NCI-H1930 (cell line): ENCODE data around the gene DTWD1.
"Not testable (repeated sequence)": the region's sequence is repeated elsewhere in the genome, so short reads cannot be mapped to it uniquely, and the experiment has no call there.

Experiments
- DNase-seq, 2 experiments: peaks; one replicate each; lab custom pipeline; 2025; lab: John Stamatoyannopoulos, UW

Gene DTWD1

DNA sequence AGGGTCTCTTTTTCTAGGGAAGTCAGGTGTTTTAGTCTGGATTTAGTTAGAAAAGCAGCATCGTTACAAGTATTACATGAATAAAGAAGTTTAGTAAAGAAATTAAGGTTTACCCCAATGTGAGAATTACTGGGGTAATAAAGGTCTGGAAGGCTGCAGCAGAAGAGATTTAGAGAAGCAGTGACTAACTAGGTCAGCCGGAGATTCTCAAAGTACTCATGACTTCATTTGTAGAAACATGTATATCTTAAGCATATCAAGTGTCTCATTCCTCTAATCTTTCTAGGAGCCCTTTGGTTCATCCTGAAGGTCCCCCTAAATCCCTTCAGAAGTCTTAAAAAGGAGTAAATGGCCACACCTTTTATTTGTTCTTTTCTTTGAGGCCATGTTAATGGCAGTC, 26.0 kb downstream of the DTWD1 start:
- DNase-seq, result no peak

DNA sequence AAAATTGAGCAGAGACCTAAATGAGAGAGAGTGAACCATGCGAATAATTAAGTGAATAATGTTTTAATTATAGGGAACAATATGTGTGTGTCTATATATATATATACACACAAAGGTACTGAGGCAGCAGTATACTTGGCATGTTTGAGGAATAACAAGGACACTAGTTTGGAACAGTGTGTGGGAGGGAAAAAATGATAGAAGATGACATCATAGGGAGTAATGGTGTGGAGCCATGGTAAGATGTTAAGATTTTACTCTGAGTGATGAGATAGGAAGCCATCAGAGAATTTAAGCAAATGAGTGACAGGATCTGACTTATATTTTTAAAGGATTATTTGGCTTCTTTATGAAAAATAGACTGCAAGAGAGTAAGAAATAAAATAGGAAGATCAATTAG, 29.1 kb downstream of the DTWD1 start:
- DNase-seq, result no peak

DNA sequence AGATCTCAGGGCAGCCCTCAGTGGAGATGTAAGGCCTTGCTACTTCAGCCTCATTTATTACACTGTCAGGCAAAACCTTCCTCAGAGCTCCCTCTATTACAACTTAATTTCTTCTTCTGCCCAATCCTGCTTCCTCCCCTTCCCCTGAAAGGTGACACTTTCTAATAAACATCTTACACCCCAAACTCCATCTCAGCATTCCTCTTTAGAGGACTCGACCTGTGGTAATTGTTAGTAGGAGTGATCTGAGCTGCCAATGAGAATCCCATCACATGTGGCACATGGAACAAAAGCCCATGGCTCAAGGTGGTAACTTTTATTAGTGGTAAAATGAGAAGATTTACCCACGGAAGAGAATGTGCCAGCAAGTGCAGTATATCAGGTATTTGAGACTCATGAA, 29.8 kb downstream of the DTWD1 start:
- DNase-seq, result no peak

DNA sequence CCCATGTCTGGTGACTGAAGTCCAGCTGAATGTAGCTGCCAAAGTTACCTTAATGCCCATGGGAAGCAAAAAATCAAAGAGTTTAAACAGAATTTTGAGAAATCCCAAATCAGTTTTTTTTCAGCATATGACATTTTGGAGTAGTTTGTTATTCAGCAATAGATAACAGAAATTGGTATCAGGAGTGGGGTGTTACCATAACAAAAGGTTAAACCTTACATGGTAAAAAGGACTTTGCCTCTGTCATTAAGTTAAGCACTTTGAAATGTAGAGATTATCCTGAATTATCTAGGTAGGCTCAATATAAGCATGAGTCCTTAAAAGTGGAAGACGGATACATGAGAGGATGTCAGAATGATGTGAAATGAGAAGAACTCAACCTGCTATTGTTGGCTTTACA, 32.1 kb downstream of the DTWD1 start:
- DNase-seq, result no peak

DNA sequence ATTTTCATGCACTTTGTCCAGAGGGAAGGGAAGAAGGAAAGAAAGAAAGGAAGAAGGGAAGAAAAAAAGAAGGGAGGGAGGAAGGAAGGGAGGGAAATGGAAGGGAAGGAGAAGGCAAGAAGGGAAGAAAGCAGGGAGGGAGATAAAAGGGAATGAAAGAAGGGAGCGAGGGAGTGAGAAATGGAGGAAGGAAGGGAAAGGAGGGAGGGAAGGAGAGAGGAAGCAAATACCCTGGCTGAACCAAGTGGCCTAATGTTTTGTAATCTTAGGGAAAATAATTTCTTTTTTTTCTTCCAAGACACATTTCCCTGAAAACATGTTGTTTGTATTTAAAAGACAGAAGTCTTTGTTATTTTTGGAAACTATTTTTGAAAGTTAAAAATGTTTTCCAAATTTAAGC, 35.9 kb downstream of the DTWD1 start:
- DNase-seq, result no peak

DNA sequence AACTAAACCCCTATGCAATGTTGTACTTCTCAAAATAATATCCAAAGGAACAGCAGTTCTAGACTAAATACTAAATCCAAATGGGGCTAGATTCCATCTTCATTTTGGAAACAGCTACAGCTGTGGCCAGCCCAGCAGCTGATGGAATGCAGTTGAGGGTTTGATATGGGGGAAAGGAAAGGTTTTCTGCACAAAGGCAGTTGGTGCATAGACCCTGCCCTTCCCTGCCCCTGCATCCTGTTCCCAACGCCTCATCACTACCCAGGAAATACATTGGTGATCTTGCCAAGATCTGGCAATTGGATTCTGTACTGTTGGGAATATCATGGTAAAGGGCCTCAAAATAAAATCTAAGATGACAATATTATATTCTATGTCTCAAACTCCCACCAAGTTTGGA, 43.9 kb downstream of the DTWD1 start:
- DNase-seq, result no peak

DNA sequence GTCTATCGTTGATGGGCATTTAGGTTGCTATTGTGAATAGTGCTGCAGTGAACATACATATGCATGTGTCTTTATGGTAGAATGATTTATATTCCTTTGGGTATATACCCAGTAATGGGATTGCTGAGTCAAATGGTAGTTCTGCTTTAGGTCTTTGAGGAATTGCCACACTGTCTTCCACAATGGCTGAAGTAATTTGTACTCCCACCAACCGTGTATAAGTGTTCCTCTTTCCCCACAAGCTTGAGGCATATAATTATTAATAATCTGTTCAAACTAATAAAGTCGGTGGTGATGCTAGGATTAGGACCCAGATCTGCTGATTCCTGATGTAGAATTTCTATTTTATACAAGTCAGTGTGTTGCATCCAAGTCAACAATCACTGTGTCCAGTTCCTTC, 45.6 kb downstream of the DTWD1 start:
- not testable (repeated sequence) for DNase-seq

DNA sequence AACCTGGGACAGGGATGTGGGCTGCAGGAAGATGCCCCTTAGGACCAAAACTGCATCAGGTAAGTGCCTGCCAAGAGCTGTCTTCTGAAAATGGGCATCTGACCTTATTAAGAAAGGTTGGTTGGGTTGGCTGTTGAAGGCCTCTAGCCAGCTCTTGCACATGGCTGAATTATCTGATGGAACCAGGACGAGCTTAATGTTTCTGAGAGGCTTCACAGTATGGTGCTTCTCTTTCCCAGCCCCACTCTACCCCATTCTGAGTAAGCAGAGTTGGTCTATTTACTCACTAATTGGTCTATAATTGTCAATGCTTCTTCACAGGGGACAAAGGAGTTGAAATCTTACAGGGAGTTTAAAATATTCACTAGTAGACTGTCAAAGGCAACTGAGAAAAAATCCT, 48.4 kb downstream of the DTWD1 start:
- no peak for DNase-seq

DNA sequence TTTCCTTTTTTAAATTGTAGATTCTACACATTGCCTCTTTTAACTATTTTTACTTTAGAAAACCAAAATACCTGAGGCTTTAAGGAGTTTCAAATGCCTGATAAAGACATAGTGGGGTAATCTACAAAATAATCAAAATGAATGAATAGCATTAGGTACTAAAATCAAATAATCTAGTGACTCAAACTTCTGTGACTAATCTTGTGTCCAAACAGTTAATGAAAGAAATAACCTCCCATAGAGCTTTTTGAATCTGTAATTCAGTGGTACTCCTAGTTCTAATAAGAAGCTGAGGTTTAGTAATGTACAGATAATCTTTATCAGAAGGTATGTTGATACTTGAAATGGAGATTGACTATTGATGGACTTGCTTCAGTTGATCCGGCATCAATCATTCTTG, 53.0 kb downstream of the DTWD1 start:
- DNase-seq, result no peak

DNA sequence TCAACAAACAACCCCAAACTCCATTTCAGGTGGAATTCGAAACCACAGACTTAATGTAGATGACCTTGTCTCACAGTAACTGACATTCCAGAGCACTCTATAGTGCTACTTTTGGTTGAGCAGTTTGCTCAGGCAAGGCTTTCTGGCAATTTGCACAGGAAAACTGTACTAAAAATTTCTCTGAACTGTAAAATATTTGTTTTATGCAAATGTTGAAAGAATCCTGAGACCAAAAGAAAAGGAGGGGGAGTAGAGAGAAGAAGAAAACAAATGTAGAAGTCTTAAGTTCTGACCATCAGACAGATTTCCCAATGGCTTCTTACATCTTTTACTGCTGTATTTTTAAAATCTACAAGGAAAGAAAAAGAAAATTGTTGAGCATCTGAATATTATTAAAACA, 53.5 kb downstream of the DTWD1 start:
- no peak for DNase-seq

DNA sequence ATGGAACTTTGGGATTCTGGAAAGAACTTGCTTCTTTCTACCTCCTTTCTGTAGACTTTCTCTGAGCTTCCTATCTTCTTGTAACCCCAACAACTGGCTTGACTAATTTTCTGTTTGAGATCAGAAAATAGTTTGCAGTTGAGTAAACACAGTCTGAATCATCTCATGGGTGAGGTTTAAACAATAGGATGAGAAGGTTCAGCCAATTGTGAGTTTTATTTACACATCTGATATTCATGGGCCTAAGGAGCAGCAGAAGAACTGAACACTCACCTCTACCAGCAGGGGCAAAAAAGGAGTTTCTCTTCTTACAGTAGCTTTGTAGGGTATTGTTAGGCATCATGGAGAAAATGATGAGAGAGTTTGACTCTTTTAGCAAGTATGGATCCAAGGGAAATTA, 54.2 kb downstream of the DTWD1 start:
- DNase-seq, result no peak

DNA sequence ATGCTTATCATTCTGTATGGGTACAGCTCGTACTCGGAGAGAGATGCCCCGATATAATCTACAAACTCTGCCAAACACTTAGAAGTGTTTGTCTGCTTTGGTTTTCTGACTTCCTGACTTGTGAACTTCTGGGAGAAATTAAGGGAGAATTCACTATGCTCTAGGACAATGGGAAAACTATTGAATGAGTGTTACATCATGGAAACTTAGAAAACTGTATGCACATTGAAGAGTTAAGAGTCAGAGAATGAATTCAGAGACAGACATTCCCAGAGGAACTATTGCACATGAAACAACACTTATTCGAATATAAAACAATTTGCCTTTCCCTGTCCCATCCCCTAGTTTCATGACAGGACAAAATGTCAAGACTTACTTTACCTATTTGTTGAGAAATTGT, 57.8 kb downstream of the DTWD1 start:
- no peak for DNase-seq

DNA sequence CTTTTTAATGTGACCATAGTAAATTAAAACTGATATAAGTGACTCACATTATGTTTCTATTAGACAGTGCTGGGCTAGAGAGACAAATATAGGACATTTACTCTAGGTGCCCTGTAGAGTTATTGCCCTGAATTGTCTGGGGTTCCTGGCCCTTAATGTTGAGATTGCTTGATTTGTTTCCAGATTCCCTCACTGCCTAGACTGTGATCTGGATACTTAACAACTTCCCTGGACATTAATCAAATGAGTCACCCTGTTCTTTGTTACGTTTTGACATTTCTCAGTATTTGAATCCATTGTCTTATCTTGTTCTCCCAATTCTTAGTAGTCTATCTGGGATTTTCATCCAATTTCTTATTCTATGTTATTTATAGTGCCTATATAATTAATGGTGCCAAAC, 65.8 kb downstream of the DTWD1 start:
- no peak for DNase-seq

DNA sequence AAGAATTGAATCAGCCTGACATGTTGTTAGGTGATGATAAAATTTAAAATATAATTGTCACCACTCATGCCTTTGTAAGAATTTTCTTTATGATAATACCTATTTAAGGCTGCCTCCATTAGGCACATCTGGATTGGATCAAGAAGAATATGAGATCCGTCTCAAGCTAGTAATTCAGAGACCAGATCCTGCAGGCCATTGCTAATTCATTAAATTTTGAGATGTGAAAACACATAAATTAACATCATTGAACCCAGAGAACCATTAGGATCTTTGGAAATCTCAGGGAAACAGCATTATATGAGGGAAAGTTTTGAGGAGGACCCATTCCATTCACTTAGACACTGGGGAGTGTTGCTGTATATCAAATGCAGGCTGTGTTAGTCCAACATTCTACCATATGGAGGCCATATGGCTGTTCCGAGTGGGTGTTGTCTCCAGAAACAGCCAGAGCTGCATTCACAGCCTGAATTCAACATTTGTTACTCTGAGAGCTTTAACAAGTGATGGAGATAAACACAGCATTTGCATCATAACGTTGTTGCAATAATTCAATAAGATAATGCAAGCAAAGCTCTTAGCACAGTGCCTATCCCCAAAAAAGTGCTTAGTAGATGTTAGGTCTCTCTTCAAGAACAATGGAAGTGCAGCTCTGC, 67.4 kb downstream of the DTWD1 start:
- no peak for DNase-seq

DNA sequence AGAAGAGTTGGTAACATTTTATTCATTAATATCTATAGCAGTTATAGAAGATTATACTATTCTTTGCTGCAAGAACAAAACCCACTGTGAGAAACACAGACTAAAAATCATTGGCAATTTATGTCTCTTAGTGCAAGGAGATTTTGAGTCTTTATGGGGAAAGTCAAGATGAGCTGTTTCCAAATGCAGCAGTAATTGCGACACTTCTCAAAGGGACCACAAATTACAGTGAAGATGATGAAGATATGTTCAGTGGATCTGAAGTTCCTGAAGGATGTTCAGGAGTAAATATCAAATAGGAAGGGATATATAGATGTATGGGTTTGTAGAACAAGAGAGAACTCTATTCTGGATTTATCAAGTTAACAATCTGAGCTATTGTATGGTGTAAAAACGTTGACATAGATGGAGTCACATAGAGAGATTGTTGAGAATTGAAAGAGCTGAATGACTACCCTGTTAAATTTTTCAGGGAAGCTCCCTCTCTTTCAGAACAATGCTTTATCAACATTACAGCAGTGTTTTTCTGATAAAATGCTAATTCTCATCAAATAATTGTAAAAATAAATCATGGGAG, 71.8 kb downstream of the DTWD1 start:
- DNase-seq, result no peak

DNA sequence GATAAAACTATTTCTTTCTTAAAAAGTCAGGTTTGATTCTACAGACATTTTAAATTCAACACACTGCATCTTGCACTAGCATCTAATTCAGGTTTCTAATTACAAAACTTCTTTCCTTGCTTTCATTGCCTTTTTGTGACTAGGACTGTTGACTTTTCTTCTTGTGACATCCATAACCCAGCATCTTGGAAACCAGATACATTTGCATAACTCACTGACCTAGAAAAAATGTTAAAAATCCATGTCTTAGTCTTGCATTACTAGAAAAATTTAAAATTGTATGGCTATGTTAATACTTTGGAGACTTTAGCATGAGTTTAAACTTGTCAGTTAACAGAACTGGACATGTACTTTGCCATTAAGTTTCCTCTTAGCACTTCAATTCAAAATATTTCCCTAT, 72.7 kb downstream of the DTWD1 start:
- DNase-seq, result no peak

DNA sequence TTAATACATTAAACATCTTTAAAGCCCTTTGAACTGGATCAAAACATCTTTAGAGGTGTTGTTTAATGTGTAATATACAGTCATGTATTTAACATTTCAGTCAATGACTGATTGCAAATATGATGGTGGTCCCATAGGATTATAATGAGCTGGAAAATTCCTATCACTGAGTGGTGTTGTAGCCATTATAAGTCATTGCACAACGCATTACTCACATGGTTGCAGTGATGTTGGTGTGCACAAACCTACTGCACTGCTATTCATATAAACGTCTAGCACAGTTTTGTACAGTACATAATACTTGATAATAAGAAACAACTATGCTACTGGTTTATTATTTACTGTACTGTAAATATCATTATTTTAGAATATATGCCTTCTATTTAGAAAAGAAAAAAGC, 75.6 kb downstream of the DTWD1 start:
- DNase-seq, result no peak

DNA sequence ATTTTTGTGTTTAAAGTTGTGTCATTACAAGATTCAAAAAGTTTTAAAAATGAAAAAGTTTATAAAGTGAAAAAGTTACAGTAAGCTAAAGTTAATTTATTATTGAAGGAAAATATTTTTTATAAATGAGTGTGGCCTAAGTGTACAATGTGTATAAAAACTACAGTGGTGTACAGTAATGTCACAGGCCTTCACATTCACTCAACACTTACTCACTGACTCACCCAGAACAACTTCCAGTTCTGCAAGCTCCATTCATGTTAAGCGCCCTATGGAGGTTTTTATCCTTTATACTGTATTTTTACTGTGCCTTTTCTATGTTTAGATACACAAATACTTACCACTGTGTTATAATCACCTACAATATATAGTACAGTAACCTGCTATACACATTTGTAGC, 76.3 kb downstream of the DTWD1 start:
- no peak for DNase-seq

DNA sequence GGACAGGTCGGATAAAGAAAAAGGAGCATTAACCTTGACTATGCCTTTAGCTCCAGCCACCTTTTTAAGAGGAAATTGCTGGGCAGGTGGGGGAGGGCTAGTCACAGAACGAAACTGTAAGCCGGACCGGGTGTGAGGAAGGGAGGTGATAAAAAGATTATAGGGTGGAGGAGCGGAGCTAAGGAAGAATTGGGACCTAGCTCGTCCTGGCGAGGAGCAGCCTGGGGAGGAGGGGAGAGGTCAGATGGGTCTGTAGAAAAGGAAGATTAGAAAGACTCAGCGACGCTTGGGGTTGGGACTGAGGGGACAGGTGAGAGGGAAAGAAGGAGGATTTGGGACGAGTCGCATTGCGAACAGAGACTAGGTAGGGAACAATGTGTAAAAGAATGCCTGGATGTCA, 82.1 kb downstream of the DTWD1 start:
- DNase-seq, result not testable (repeated sequence)
